ENCODE data around the gene SAFB2. TPM values are rescaled to one million over a fixed set of nuclear protein-coding genes. Genes with fewer than 3 reads are reported as not detected.

Gene SAFB2
- total and polyA plus RNA-seq, 10 of the 15 experiments (the other 5 are each of a cell fraction or from before 2014, with no cell fraction given): 4.5 to 89.2 (median 42.9) TPM

GRCh38 chr19:5655412-5655811, 32.8 kb upstream of the SAFB2 start:
- Histone ChIP-seq H3K27me3 (replicated peaks in 1 of 2; ENCODE audit: control insufficient read depth in 2 of 2, insufficient read depth in 2 of 2, low read length in 1 of 2) (no peaks in the 10 kb centered on the region), H3K36me3 (ENCODE audit: control insufficient read depth in 2 of 2, insufficient read depth in 2 of 2, low read length in 1 of 2) (peaks cover 35 to 41% of the 10 kb centered on the region in 2 experiments), H3K9ac (ENCODE audit: control insufficient read depth, insufficient read depth, low read length) (no peak overlapping the region), H3K4me1 (ENCODE audit: control insufficient read depth, insufficient read depth, low read length) (no peaks in the 10 kb centered on the region), H4K20me1 (ENCODE audit: control insufficient read depth, insufficient read depth) (no peaks in the 10 kb centered on the region), H3K27ac (ENCODE audit: control insufficient read depth, insufficient read depth) (no peak overlapping the region), H3K79me2 (ENCODE audit: control insufficient read depth, insufficient read depth, low read length) (no peaks in the 10 kb centered on the region; the same call in 1 of the 2 replicates), H3K4me3 (no peak overlapping the region), H2AFZ (ENCODE audit: control insufficient read depth, low read depth, low read length) (no peak overlapping the region), H3K9me3 (replicated peaks; ENCODE audit: control insufficient read depth, insufficient read depth, low read length) (no peaks in the 10 kb centered on the region), H3K4me2 (ENCODE audit: control insufficient read depth, insufficient read depth) (no peak overlapping the region)
- no peak for FAIRE-seq
- POLR2A ChIA-PET: no interaction called here
- in situ Hi-C loops (cut with MboI) (no loop called here), intact Hi-C loops (cut with micrococcal nuclease; ENCODE audit: unreplicated experiment) (no loop called here)
- BruUV-seq (replicated peaks): no TSS peak
- 87% methylated on average over 5 of the region's 5 CpGs for WGBS (ENCODE audit: insufficient coverage, insufficient replicate concordance, low lambda C conversion rate, missing lambda C conversion rate)
- DNase-seq (ENCODE audit: low read depth, low spot score): no peak
- CTCF ChIA-PET: interaction anchor here (1.2 to 1.5 kb wide), 2 partner anchors 10 to 35 kb away, joined by 3 read pairs; partner anchors contain the start of gene RPL36
- RAD21 ChIA-PET (ENCODE audit: unreplicated experiment): no interaction called here
- SMC1A ChIA-PET (ENCODE audit: uncharacterized antibody, unreplicated experiment): interaction anchor here (1.7 kb wide), 1 partner anchor 34 kb away, joined by 3 read pairs; no protein-coding TSS in a partner anchor
- ATAC-seq: no peak
- no peak for TF ChIP-seq ZNF687 (IDR thresholded peaks at IDR 0.05)
- TF ChIP-seq ZBED1 (IDR thresholded peaks at IDR 0.05; ENCODE audit: borderline replicate concordance): no peak
- no peak for TF ChIP-seq RELB (IDR thresholded peaks at IDR 0.05; ENCODE audit: low read depth)
- TF ChIP-seq ZNF592 (IDR thresholded peaks at IDR 0.05): no peak
- TF ChIP-seq NRF1 (conservative IDR thresholded peaks at IDR 0.05; ENCODE audit: low read depth, low read length): no peak
- TF ChIP-seq EP300 (IDR thresholded peaks at IDR 0.05; ENCODE audit: borderline replicate concordance in 1 of 2, control insufficient read depth in 1 of 2, low read depth in 2 of 2, low read length in 2 of 2): no peak
- no peak for TF ChIP-seq IKZF2 (IDR thresholded peaks at IDR 0.05)
- TF ChIP-seq TCF7 (IDR thresholded peaks at IDR 0.05; ENCODE audit: borderline replicate concordance): no peak
- no peak for TF ChIP-seq NFXL1 (IDR thresholded peaks at IDR 0.05; ENCODE audit: borderline replicate concordance)
- no peak for TF ChIP-seq BCL11A (IDR thresholded peaks at IDR 0.05; ENCODE audit: low read depth, low read length)
- no peak for TF ChIP-seq BCLAF1 (IDR thresholded peaks at IDR 0.05)
